Measurements from ENCODE around the gene RMI2. TPM values are rescaled to one million over a fixed set of nuclear protein-coding genes. Genes with fewer than 3 reads are reported as not detected.
A peak's percentile ranks its signal among the peaks of the same experiment; 100 is the strongest.

Gene RMI2
- polyA plus RNA-seq, 2 donors, result 9.1 to 11.3 TPM

GRCh38 chr16:11353158-11353557 lies 7.9 kb downstream of the RMI2 start:
- WGBS, 2 donors, result 61 to 62% methylated on average over 4 of the region's 4 CpGs
- no peaks in the 10 kb centered on the region for H3K36me3 ChIP-seq (ENCODE audit: control insufficient read depth in 2 of 2, insufficient read depth in 2 of 2, low read length in 1 of 2)
- no peaks in the 10 kb centered on the region for H3K27me3 ChIP-seq (ENCODE audit: control insufficient read depth in 1 of 2, insufficient read depth in 2 of 2, low read length in 2 of 2)
- no peaks in the 10 kb centered on the region for H3K9me3 ChIP-seq (ENCODE audit: control insufficient read depth in 2 of 2, insufficient read depth in 1 of 2, low read depth in 1 of 2, low read length in 1 of 2)
- no peak overlapping the region for H3K27ac ChIP-seq (ENCODE audit: low read depth in 2 of 2, low read length in 1 of 2)
- H3K4me3 ChIP-seq (ENCODE audit: low read depth in 1 of 2, low read length in 2 of 2), result no peak overlapping the region
- peaks cover 0 to 31% of the 10 kb centered on the region in 2 donors for H3K4me1 ChIP-seq (ENCODE audit: control insufficient read depth in 2 of 2, insufficient read depth in 2 of 2, low read length in 1 of 2)

- whole genome bisulfite sequencing, 2 donors, result 74 to 88% methylated on average over 5 of the region's 5 CpGs
- Histone ChIP-seq H3K36me3 (ENCODE audit: control insufficient read depth in 2 of 2, insufficient read depth in 2 of 2, low read length in 1 of 2) (no peaks in the 10 kb centered on the region), H3K27ac (ENCODE audit: low read depth in 2 of 2, low read length in 1 of 2) (no peak overlapping the region), H3K27me3 (ENCODE audit: control insufficient read depth in 1 of 2, insufficient read depth in 2 of 2, low read length in 2 of 2) (no peaks in the 10 kb centered on the region), H3K9me3 (ENCODE audit: control insufficient read depth in 2 of 2, insufficient read depth in 1 of 2, low read depth in 1 of 2, low read length in 1 of 2) (no peaks in the 10 kb centered on the region), H3K4me1 (ENCODE audit: control insufficient read depth in 2 of 2, insufficient read depth in 2 of 2, low read length in 1 of 2) (peaks cover 0 to 29% of the 10 kb centered on the region in 2 donors), H3K4me3 (ENCODE audit: low read depth in 1 of 2, low read length in 2 of 2) (no peak overlapping the region)
Observed at GRCh38 chr16:11354407-11354732, 9.1 kb downstream of the RMI2 start.

GRCh38 chr16:11354733-11355574 lies 9.7 kb downstream of the RMI2 start:
- WGBS, 2 donors, result 66 to 67% methylated on average over 11 of the region's 11 CpGs
- Histone ChIP-seq H3K4me3 (ENCODE audit: low read depth in 1 of 2, low read length in 2 of 2) (no peak overlapping the region), H3K36me3 (ENCODE audit: control insufficient read depth in 2 of 2, insufficient read depth in 2 of 2, low read length in 1 of 2) (no peaks in the 10 kb centered on the region), H3K4me1 (ENCODE audit: control insufficient read depth in 2 of 2, insufficient read depth in 2 of 2, low read length in 1 of 2) (peaks cover 0 to 31% of the 10 kb centered on the region in 2 donors), H3K27ac (ENCODE audit: low read depth in 2 of 2, low read length in 1 of 2) (peak overlapping the region in 1 of 2 donors; percentile 29), H3K9me3 (ENCODE audit: control insufficient read depth in 2 of 2, insufficient read depth in 1 of 2, low read depth in 1 of 2, low read length in 1 of 2) (no peaks in the 10 kb centered on the region), H3K27me3 (ENCODE audit: control insufficient read depth in 1 of 2, insufficient read depth in 2 of 2, low read length in 2 of 2) (no peaks in the 10 kb centered on the region)

- no peak overlapping the region for H3K27ac ChIP-seq (ENCODE audit: low read depth in 2 of 2, low read length in 1 of 2)
Observed at GRCh38 chr16:11355862-11356261, 10.6 kb downstream of the RMI2 start.

GRCh38 chr16:11356573-11357331 lies 11.5 kb downstream of the RMI2 start:
- H3K36me3 ChIP-seq (ENCODE audit: control insufficient read depth in 2 of 2, insufficient read depth in 2 of 2, low read length in 1 of 2), result no peaks in the 10 kb centered on the region
- peaks cover 0 to 32% of the 10 kb centered on the region in 2 donors for H3K4me1 ChIP-seq (ENCODE audit: control insufficient read depth in 2 of 2, insufficient read depth in 2 of 2, low read length in 1 of 2)
- H3K27me3 ChIP-seq (ENCODE audit: control insufficient read depth in 1 of 2, insufficient read depth in 2 of 2, low read length in 2 of 2), result no peaks in the 10 kb centered on the region
- H3K4me3 ChIP-seq (ENCODE audit: low read depth in 1 of 2, low read length in 2 of 2), result no peak overlapping the region
- H3K27ac ChIP-seq (ENCODE audit: low read depth in 2 of 2, low read length in 1 of 2), result peak overlapping the region; percentile 80 to 93
- H3K9me3 ChIP-seq (ENCODE audit: control insufficient read depth in 2 of 2, insufficient read depth in 1 of 2, low read depth in 1 of 2, low read length in 1 of 2), result no peaks in the 10 kb centered on the region
- WGBS, 2 donors, result 71 to 73% methylated on average over 15 of the region's 15 CpGs

More at GRCh38 chr16:11355862-11356261, 10.6 kb downstream of the RMI2 start:
- WGBS, 2 donors, result 56 to 63% methylated on average over 8 of the region's 8 CpGs
- Histone ChIP-seq H3K4me3 (ENCODE audit: low read depth in 1 of 2, low read length in 2 of 2) (no peak overlapping the region), H3K36me3 (ENCODE audit: control insufficient read depth in 2 of 2, insufficient read depth in 2 of 2, low read length in 1 of 2) (no peaks in the 10 kb centered on the region), H3K27me3 (ENCODE audit: control insufficient read depth in 1 of 2, insufficient read depth in 2 of 2, low read length in 2 of 2) (no peaks in the 10 kb centered on the region), H3K4me1 (ENCODE audit: control insufficient read depth in 2 of 2, insufficient read depth in 2 of 2, low read length in 1 of 2) (peaks cover 0 to 32% of the 10 kb centered on the region in 2 donors), H3K9me3 (ENCODE audit: control insufficient read depth in 2 of 2, insufficient read depth in 1 of 2, low read depth in 1 of 2, low read length in 1 of 2) (no peaks in the 10 kb centered on the region)

GRCh38 chr16:11358531-11358930 lies 13.3 kb downstream of the RMI2 start:
- Histone ChIP-seq H3K27me3 (ENCODE audit: control insufficient read depth in 1 of 2, insufficient read depth in 2 of 2, low read length in 2 of 2) (no peaks in the 10 kb centered on the region), H3K27ac (ENCODE audit: low read depth in 2 of 2, low read length in 1 of 2) (peak overlapping the region; percentile 7 to 86), H3K4me3 (ENCODE audit: low read depth in 1 of 2, low read length in 2 of 2) (no peak overlapping the region), H3K36me3 (ENCODE audit: control insufficient read depth in 2 of 2, insufficient read depth in 2 of 2, low read length in 1 of 2) (no peaks in the 10 kb centered on the region), H3K9me3 (ENCODE audit: control insufficient read depth in 2 of 2, insufficient read depth in 1 of 2, low read depth in 1 of 2, low read length in 1 of 2) (no peaks in the 10 kb centered on the region), H3K4me1 (ENCODE audit: control insufficient read depth in 2 of 2, insufficient read depth in 2 of 2, low read length in 1 of 2) (peaks cover 0 to 34% of the 10 kb centered on the region in 2 donors)
- 81 to 84% methylated on average over 7 of the region's 7 CpGs for WGBS, 2 donors

GRCh38 chr16:11359370-11359769 lies 14.1 kb downstream of the RMI2 start:
- H3K27me3 ChIP-seq (ENCODE audit: control insufficient read depth in 1 of 2, insufficient read depth in 2 of 2, low read length in 2 of 2), result no peaks in the 10 kb centered on the region
- no peaks in the 10 kb centered on the region for H3K36me3 ChIP-seq (ENCODE audit: control insufficient read depth in 2 of 2, insufficient read depth in 2 of 2, low read length in 1 of 2)
- WGBS, 2 donors, result 62 to 67% methylated on average over 5 of the region's 5 CpGs
- peaks cover 0 to 34% of the 10 kb centered on the region in 2 donors for H3K4me1 ChIP-seq (ENCODE audit: control insufficient read depth in 2 of 2, insufficient read depth in 2 of 2, low read length in 1 of 2)
- peak overlapping the region; percentile 16 to 86 for H3K27ac ChIP-seq (ENCODE audit: low read depth in 2 of 2, low read length in 1 of 2)
- no peak overlapping the region for H3K4me3 ChIP-seq (ENCODE audit: low read depth in 1 of 2, low read length in 2 of 2)
- H3K9me3 ChIP-seq (ENCODE audit: control insufficient read depth in 2 of 2, insufficient read depth in 1 of 2, low read depth in 1 of 2, low read length in 1 of 2), result no peaks in the 10 kb centered on the region

- no peak overlapping the region for H3K27ac ChIP-seq (ENCODE audit: low read depth in 2 of 2, low read length in 1 of 2)
- H3K27me3 ChIP-seq (ENCODE audit: control insufficient read depth in 1 of 2, insufficient read depth in 2 of 2, low read length in 2 of 2), result no peaks in the 10 kb centered on the region
- WGBS, 2 donors, result 69 to 78% methylated on average over 13 of the region's 13 CpGs
- peaks cover 0 to 28% of the 10 kb centered on the region in 2 donors for H3K4me1 ChIP-seq (ENCODE audit: control insufficient read depth in 2 of 2, insufficient read depth in 2 of 2, low read length in 1 of 2)
- no peak overlapping the region for H3K4me3 ChIP-seq (ENCODE audit: low read depth in 1 of 2, low read length in 2 of 2)
- no peaks in the 10 kb centered on the region for H3K9me3 ChIP-seq (ENCODE audit: control insufficient read depth in 2 of 2, insufficient read depth in 1 of 2, low read depth in 1 of 2, low read length in 1 of 2)
- H3K36me3 ChIP-seq (ENCODE audit: control insufficient read depth in 2 of 2, insufficient read depth in 2 of 2, low read length in 1 of 2), result no peaks in the 10 kb centered on the region
Observed at GRCh38 chr16:11360641-11361373, 15.5 kb downstream of the RMI2 start.

- 63% methylated on average over 16 of the region's 16 CpGs for WGBS, 2 donors
- no peaks in the 10 kb centered on the region for H3K36me3 ChIP-seq (ENCODE audit: control insufficient read depth in 2 of 2, insufficient read depth in 2 of 2, low read length in 1 of 2)
- no peaks in the 10 kb centered on the region for H3K27me3 ChIP-seq (ENCODE audit: control insufficient read depth in 1 of 2, insufficient read depth in 2 of 2, low read length in 2 of 2)
- peaks cover 0 to 25% of the 10 kb centered on the region in 2 donors for H3K4me1 ChIP-seq (ENCODE audit: control insufficient read depth in 2 of 2, insufficient read depth in 2 of 2, low read length in 1 of 2)
- H3K4me3 ChIP-seq (ENCODE audit: low read depth in 1 of 2, low read length in 2 of 2), result no peak overlapping the region
- no peak overlapping the region for H3K27ac ChIP-seq (ENCODE audit: low read depth in 2 of 2, low read length in 1 of 2)
- no peaks in the 10 kb centered on the region for H3K9me3 ChIP-seq (ENCODE audit: control insufficient read depth in 2 of 2, insufficient read depth in 1 of 2, low read depth in 1 of 2, low read length in 1 of 2)
Observed at GRCh38 chr16:11361701-11362451, 16.6 kb downstream of the RMI2 start.

Measured in esophagus (tissue), 2 donors.